ENCODE measurements around the gene SDC3. TPM values are rescaled to one million over a fixed set of nuclear protein-coding genes. Genes with fewer than 3 reads are reported as not detected.

The SDC3 gene
- total and polyA plus RNA-seq, 4 experiments from 2014 or later, result 0.29 to 0.64 TPM; not detected in 2

DNA sequence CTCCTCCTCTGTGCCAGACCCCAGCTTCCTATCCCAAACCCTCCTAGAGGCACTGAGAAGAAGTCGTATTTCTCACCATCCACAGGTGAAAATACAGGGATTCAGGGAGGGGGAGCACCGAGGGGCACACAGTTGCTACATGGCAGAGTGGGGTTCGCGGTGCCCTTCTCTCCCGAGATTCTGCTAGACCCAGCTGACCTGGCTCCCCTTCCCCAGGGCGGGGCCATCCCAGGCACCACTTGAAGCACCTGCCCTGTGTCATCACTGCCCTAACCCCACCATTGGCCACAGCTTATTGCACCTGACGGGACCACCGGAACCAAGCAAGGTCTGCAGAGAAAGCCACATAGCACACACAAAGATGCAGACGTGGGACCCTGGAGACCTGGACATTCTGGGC is 30.5 kb downstream of the SDC3 start:
- H3K27ac ChIP-seq (ENCODE audit: low read depth, low read length), result no peak overlapping the region
- H3K36me3 Mint-ChIP-seq, result no peaks in the 10 kb centered on the region
- CTCF ChIA-PET (ENCODE audit: partially characterized antibody), result no interaction called here
- H3K9me3 Mint-ChIP-seq, result no peaks in the 10 kb centered on the region
- no peak overlapping the region for H3K27ac Mint-ChIP-seq
- no peaks in the 10 kb centered on the region for H3K27me3 ChIP-seq (ENCODE audit: insufficient read depth, low read length)
- H3K4me3 ChIP-seq (ENCODE audit: low read length in 2 of 2), result no peak overlapping the region
- intact Hi-C loops (cut with micrococcal nuclease), result no loop called here
- H3K27me3 Mint-ChIP-seq, result peaks cover 7 to 38% of the 10 kb centered on the region in 2 donors
- no peaks in the 10 kb centered on the region for H3K36me3 ChIP-seq (ENCODE audit: insufficient read depth, low read length)
- POLR2A ChIA-PET (ENCODE audit: partially characterized antibody), result no interaction called here
- no peaks in the 10 kb centered on the region for H3K4me1 ChIP-seq (ENCODE audit: insufficient read depth, low read length)
- no peak for DNase-seq
- H3K4me1 Mint-ChIP-seq, result peaks cover 0 to 4% (median 0%) of the 10 kb centered on the region in 4 donors
- H3K4me3 Mint-ChIP-seq, result no peak overlapping the region
- no peaks in the 10 kb centered on the region for H3K9me3 ChIP-seq (ENCODE audit: control insufficient read depth in 1 of 2, low read length in 2 of 2)

DNA sequence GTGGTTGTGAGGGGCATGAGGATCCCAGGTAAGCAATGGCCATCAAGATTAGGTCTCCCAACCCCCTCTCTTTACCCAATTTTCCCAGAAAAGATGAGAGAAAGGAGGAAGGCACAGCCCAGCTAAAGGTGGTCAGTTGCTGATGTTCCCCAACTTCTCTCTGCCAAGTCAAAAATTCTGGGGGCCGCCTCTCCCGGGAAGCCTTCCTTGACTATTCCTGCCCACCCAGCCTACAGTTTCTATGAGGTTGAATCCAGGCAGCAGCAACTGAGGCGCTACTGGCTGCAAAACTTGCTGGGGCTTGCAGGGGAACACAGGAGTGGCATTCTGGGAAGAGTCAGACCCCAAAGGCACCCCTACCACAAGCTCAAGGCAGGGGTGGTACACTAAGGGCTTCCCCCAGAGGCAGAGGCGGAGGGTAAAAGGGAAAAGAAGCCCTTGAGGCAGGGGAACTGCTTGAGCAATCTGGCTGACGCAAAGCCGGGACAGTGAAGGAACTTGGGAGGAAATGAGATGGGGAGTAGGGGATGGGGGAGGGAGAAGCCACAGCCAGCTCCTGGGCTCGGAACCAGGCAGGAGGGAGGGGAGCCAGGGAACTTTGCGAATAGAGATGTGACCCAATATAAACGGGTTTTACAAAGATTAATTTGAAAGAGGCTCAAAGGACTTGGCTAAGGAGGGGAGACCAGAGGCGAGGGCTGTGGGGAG is 31.2 kb downstream of the SDC3 start:
- Histone ChIP-seq H3K4me3 (ENCODE audit: low read length in 2 of 2) (no peak overlapping the region), H3K9me3 (ENCODE audit: control insufficient read depth in 1 of 2, low read length in 2 of 2) (no peaks in the 10 kb centered on the region), H3K27me3 (ENCODE audit: insufficient read depth, low read length) (no peaks in the 10 kb centered on the region), H3K36me3 (ENCODE audit: insufficient read depth, low read length) (no peaks in the 10 kb centered on the region), H3K27ac (ENCODE audit: low read depth, low read length) (no peak overlapping the region), H3K4me1 (ENCODE audit: insufficient read depth, low read length) (peaks cover 6% of the 10 kb centered on the region)
- ChIA-PET POLR2A (ENCODE audit: partially characterized antibody) (no interaction called here), CTCF (ENCODE audit: partially characterized antibody) (no interaction called here)
- Mint-ChIP-seq H3K36me3 (no peaks in the 10 kb centered on the region), H3K4me3 (no peak overlapping the region), H3K9me3 (no peaks in the 10 kb centered on the region), H3K27ac (no peak overlapping the region), H3K27me3 (peaks cover 6 to 36% of the 10 kb centered on the region in 2 donors), H3K4me1 (peaks cover 0 to 4% (median 0%) of the 10 kb centered on the region in 4 donors)
- intact Hi-C loops (cut with micrococcal nuclease), result no loop called here
- DNase-seq, result no peak

DNA sequence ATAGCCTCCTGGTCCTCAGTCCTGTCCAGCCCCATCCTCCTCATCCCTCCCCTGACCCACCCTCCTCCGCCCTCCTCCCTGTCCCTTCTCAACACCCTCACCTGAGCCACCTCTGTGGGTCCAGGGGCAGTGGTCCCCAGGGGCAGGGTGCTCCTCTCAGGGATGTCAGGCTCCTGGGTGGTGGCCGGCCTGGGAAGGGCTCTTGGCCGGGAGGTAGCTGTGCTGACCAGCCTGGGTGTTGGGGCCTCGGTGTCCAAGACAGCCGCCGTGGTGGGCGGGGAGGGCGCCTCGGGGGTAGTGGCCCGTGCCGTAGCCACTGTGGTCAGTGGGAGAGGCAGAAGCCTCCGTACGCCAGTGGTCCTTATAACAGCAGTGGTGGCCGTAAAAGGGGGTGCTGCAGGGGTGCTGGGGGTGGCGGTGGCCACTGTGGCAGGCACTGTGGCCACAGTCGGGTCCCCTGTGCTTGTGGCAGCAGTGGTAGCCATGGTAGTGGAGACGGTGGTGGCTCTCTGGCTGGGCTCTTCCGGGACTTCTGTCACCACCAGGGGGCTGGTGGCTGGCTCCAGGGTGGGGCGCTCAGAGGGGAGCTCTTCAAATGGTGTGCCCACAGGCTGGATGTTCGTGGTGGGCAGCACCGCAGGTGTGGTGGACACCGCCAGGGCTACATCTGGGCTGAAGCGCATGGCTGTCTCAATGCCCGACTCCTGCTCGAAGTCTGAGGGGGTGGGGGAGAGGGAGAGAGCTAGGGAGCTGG is 31.9 kb downstream of the SDC3 start:
- no peaks in the 10 kb centered on the region for H3K27me3 ChIP-seq (ENCODE audit: insufficient read depth, low read length)
- intact Hi-C loops (cut with micrococcal nuclease), result no loop called here
- Mint-ChIP-seq H3K27ac (no peak overlapping the region), H3K4me3 (no peak overlapping the region), H3K4me1 (peaks cover 0 to 4% (median 0%) of the 10 kb centered on the region in 4 donors), H3K9me3 (no peaks in the 10 kb centered on the region), H3K27me3 (peaks cover 4 to 31% of the 10 kb centered on the region in 2 donors), H3K36me3 (no peaks in the 10 kb centered on the region)
- ChIA-PET POLR2A (ENCODE audit: partially characterized antibody) (no interaction called here), CTCF (ENCODE audit: partially characterized antibody) (no interaction called here)
- H3K4me1 ChIP-seq (ENCODE audit: insufficient read depth, low read length), result peaks cover 6% of the 10 kb centered on the region
- H3K4me3 ChIP-seq (ENCODE audit: low read length in 2 of 2), result no peak overlapping the region
- no peaks in the 10 kb centered on the region for H3K9me3 ChIP-seq (ENCODE audit: control insufficient read depth in 1 of 2, low read length in 2 of 2)
- DNase-seq, result no peak
- H3K36me3 ChIP-seq (ENCODE audit: insufficient read depth, low read length), result no peaks in the 10 kb centered on the region
- no peak overlapping the region for H3K27ac ChIP-seq (ENCODE audit: low read depth, low read length)

DNA sequence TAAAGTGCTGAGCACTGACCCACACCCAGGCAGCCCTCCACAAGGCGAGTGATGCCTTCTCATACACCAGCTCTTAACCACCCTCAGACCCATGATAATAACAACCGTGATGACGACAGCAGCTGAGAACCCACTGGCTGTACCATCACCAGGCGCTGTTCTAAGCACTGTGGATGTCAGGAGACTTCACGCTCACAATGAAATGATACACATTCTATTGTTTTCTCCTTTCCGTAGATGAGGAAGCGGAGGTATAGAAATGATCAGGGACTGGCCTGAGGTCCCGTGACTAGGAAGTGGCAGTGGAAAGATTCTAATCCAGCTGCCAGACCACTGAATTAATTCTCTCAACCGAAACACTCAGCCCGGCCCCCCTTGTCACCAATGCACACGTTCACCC is 32.6 kb downstream of the SDC3 start:
- H3K27me3 Mint-ChIP-seq, result peaks cover 4 to 31% of the 10 kb centered on the region in 2 donors
- H3K4me1 Mint-ChIP-seq, result peaks cover 0 to 2% (median 0%) of the 10 kb centered on the region in 4 donors
- Histone ChIP-seq H3K9me3 (ENCODE audit: control insufficient read depth in 1 of 2, low read length in 2 of 2) (no peaks in the 10 kb centered on the region), H3K27me3 (ENCODE audit: insufficient read depth, low read length) (no peaks in the 10 kb centered on the region), H3K27ac (ENCODE audit: low read depth, low read length) (no peak overlapping the region), H3K4me3 (ENCODE audit: low read length in 2 of 2) (no peak overlapping the region), H3K4me1 (ENCODE audit: insufficient read depth, low read length) (peaks cover 6% of the 10 kb centered on the region), H3K36me3 (ENCODE audit: insufficient read depth, low read length) (no peaks in the 10 kb centered on the region)
- intact Hi-C loops (cut with micrococcal nuclease), result no loop called here
- H3K27ac Mint-ChIP-seq, result no peak overlapping the region
- H3K9me3 Mint-ChIP-seq, result no peaks in the 10 kb centered on the region
- ChIA-PET CTCF (ENCODE audit: partially characterized antibody) (no interaction called here), POLR2A (ENCODE audit: partially characterized antibody) (no interaction called here)
- no peak overlapping the region for H3K4me3 Mint-ChIP-seq
- DNase-seq, result no peak
- H3K36me3 Mint-ChIP-seq, result no peaks in the 10 kb centered on the region

DNA sequence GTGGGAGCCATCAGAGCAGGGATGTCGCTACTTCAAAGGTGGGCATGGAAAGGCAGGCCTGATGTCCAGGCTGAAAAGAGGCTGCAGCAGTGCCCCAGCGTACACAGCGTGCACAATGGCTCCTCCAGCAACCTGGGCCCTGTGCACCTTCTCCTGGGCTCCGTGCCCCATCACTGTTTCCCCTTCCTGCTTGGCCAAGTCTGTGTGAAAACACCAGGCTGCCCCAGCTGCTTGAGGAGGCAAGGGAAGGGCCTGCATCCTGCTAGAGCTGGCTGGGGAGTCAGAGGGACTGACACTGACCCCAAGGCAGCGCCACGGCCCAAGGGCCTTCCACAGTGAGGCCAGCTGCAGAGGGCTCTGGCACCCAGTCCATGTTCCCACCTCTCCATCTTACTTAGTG is 33.4 kb downstream of the SDC3 start:
- intact Hi-C loops (cut with micrococcal nuclease), result no loop called here
- no peaks in the 10 kb centered on the region for H3K36me3 Mint-ChIP-seq
- H3K4me1 ChIP-seq (ENCODE audit: insufficient read depth, low read length), result peaks cover 6% of the 10 kb centered on the region
- no peaks in the 10 kb centered on the region for H3K27me3 ChIP-seq (ENCODE audit: insufficient read depth, low read length)
- no peak overlapping the region for H3K27ac Mint-ChIP-seq
- no peak for DNase-seq
- no peaks in the 10 kb centered on the region for H3K4me1 Mint-ChIP-seq
- peaks cover 4 to 31% of the 10 kb centered on the region in 2 donors for H3K27me3 Mint-ChIP-seq
- H3K36me3 ChIP-seq (ENCODE audit: insufficient read depth, low read length), result no peaks in the 10 kb centered on the region
- H3K9me3 ChIP-seq (ENCODE audit: control insufficient read depth in 1 of 2, low read length in 2 of 2), result no peaks in the 10 kb centered on the region
- H3K4me3 Mint-ChIP-seq, result no peak overlapping the region
- H3K27ac ChIP-seq (ENCODE audit: low read depth, low read length), result no peak overlapping the region
- POLR2A ChIA-PET (ENCODE audit: partially characterized antibody), result no interaction called here
- CTCF ChIA-PET (ENCODE audit: partially characterized antibody), result no interaction called here
- no peak overlapping the region for H3K4me3 ChIP-seq (ENCODE audit: low read length in 2 of 2)
- H3K9me3 Mint-ChIP-seq, result no peaks in the 10 kb centered on the region

DNA sequence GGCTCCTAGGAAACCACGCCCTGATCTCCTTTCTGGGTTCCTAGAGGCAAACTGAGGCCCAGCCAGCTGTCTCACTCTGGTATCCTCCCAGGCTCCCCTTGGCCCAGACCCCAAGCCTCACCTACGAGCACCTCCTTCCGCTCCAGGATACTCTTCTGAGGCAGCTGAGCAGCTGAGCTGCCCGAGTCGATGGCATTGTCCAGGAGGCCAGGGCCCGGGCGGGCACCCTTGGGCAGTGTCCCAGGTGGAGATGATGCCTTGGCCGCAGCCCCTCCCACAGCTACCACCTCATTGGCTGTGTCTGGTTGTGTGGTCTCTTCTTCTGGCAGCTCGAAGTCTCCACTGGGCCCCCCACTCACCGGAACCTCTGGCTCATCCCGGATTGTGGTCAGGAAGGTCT is 34.4 kb downstream of the SDC3 start:
- ChIA-PET POLR2A (ENCODE audit: partially characterized antibody) (no interaction called here), CTCF (ENCODE audit: partially characterized antibody) (no interaction called here)
- Mint-ChIP-seq H3K4me3 (no peak overlapping the region), H3K27ac (no peak overlapping the region), H3K27me3 (peaks cover 1 to 25% of the 10 kb centered on the region in 2 donors), H3K4me1 (peaks cover 0 to 1% (median under 1%) of the 10 kb centered on the region in 4 donors), H3K36me3 (no peaks in the 10 kb centered on the region), H3K9me3 (no peaks in the 10 kb centered on the region)
- Histone ChIP-seq H3K36me3 (ENCODE audit: insufficient read depth, low read length) (no peaks in the 10 kb centered on the region), H3K27me3 (ENCODE audit: insufficient read depth, low read length) (no peaks in the 10 kb centered on the region), H3K4me1 (ENCODE audit: insufficient read depth, low read length) (peaks cover 8% of the 10 kb centered on the region), H3K27ac (ENCODE audit: low read depth, low read length) (no peak overlapping the region), H3K4me3 (ENCODE audit: low read length in 2 of 2) (no peak overlapping the region), H3K9me3 (ENCODE audit: control insufficient read depth in 1 of 2, low read length in 2 of 2) (no peaks in the 10 kb centered on the region)
- intact Hi-C loops (cut with micrococcal nuclease), result no loop called here
- no peak for DNase-seq

DNA sequence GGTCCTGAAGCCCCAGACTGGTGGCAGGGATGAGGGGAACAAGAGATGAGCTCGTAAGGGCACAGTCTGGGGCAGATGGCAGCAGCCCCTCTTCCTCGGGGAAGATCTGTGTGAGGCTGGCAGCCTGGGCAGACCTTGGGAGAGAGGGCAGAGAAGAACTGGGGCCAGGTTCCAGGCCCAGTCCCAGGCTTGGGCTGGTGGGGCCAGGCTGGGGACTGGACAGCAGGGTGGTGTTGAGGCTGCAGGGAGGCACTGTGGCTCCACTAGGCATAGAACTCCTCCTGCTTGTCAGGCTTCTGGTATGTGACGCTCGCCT is 35.7 kb downstream of the SDC3 start:
- no peak overlapping the region for H3K27ac ChIP-seq (ENCODE audit: low read depth, low read length)

More for the DNA sequence above, 35.7 kb downstream of the SDC3 start:
- DNase-seq, result no peak
- peaks cover 0 to 2% (median under 1%) of the 10 kb centered on the region in 4 donors for H3K4me1 Mint-ChIP-seq
- Histone ChIP-seq H3K36me3 (ENCODE audit: insufficient read depth, low read length) (no peaks in the 10 kb centered on the region), H3K4me3 (ENCODE audit: low read length in 2 of 2) (no peak overlapping the region), H3K27me3 (ENCODE audit: insufficient read depth, low read length) (no peaks in the 10 kb centered on the region), H3K9me3 (ENCODE audit: control insufficient read depth in 1 of 2, low read length in 2 of 2) (no peaks in the 10 kb centered on the region), H3K4me1 (ENCODE audit: insufficient read depth, low read length) (peaks cover 13% of the 10 kb centered on the region)
- CTCF ChIA-PET (ENCODE audit: partially characterized antibody), result no interaction called here
- H3K27me3 Mint-ChIP-seq, result peaks cover 1 to 19% of the 10 kb centered on the region in 2 donors
- no peak overlapping the region for H3K4me3 Mint-ChIP-seq
- no peaks in the 10 kb centered on the region for H3K36me3 Mint-ChIP-seq
- POLR2A ChIA-PET (ENCODE audit: partially characterized antibody), result no interaction called here
- H3K27ac Mint-ChIP-seq, result no peak overlapping the region
- intact Hi-C loops (cut with micrococcal nuclease), result no loop called here
- H3K9me3 Mint-ChIP-seq, result no peaks in the 10 kb centered on the region
